ENCODE measurements around the gene IDNK. TPM values are rescaled to one million over a fixed set of nuclear protein-coding genes. Genes with fewer than 3 reads are reported as not detected.

IDNK gene
- total RNA-seq, 2 experiments from 2014 or later, result 8.2 to 9.0 TPM

DNA sequence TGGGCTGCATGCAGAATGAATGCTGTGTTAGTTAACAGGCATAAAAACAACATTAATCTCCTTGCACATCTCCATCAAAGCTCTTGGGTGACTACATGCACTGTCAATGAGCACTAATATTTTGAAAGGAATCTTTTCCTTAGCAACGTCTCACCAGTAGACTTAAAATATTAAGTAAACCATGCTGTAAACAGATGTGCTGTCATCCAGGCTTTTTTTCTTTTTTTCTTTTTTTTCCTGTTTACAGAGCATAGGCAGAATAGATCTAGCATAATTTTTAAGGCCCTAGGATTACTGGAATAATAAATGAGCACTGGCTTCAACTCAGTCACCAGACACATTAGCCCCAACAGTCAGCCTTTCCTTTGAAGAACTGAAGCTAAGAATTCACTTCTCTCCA is 48.5 kb downstream of the IDNK start:
- peaks cover 4% of the 10 kb centered on the region for H3K4me1 Mint-ChIP-seq
- POLR2A ChIA-PET, result no interaction called here

DNA sequence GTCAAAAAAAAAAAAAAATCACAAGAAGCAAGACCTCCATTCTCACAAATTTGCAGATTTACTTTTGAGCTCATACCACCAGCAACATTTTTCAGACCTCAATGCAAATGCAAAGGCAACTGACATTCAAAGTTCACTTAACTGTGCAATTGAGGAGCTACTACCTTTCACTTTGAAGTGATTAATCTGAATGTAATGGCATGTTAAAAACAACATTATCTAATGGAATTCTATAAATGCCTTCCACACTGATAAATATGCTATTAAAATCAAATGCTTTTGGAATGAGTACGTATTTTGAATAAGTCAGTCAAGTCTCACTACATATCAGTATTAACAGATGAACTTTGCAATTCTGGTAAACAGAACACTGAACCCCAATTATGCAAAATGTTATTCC is 52.5 kb downstream of the IDNK start:
- POLR2A ChIA-PET, result interaction anchor here (1.5 kb wide), 1 partner anchor 32 kb away, joined by 4 read pairs; the partner anchor contains the start of gene UBQLN1
- CTCF ChIA-PET, result no interaction called here
- H3K27me3 Mint-ChIP-seq, result no peaks in the 10 kb centered on the region
- H3K9me3 Mint-ChIP-seq, result no peaks in the 10 kb centered on the region
- no peak overlapping the region for H3K4me3 Mint-ChIP-seq
- peaks cover 13% of the 10 kb centered on the region for H3K4me1 Mint-ChIP-seq
- peaks cover 66% of the 10 kb centered on the region for H3K36me3 Mint-ChIP-seq (ENCODE audit: low read depth)
- no peak for DNase-seq
- H3K27ac Mint-ChIP-seq, result no peak overlapping the region

More for the DNA sequence above, 48.5 kb downstream of the IDNK start:
- CTCF ChIA-PET, result no interaction called here
- Mint-ChIP-seq H3K9me3 (no peaks in the 10 kb centered on the region), H3K27ac (no peak overlapping the region), H3K27me3 (no peaks in the 10 kb centered on the region), H3K4me3 (no peak overlapping the region), H3K36me3 (ENCODE audit: low read depth) (peaks cover 55% of the 10 kb centered on the region)
- DNase-seq, result no peak

DNA sequence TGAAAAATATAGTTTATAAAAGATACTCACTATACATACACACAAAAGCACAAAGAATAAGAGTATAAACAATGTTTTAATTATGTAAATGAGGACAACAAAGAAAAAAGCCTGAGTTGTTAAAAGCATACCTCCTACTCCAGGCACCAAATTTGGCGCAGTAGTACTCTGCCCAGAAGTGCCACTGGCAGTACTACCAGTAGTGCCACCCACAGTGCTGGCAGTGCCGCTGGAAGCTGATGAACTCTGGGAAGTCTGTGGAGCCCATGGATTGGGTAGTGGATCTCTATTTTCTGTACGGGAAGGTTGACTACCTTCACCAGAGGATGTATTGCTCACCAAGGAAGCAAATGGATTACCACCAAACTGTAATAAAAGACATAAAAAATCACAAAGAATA is 54.7 kb downstream of the IDNK start:
- no peak for DNase-seq
- ChIA-PET CTCF (interaction anchor here (1.0 kb wide), 1 partner anchor 30 kb away, joined by 3 read pairs; the partner anchor contains the start of gene UBQLN1), POLR2A (interaction anchor here (1.1 to 1.5 kb wide), 2 partner anchors 30 to 31 kb away, joined by 3 to 4 read pairs; partner anchors contain the start of gene UBQLN1)
- no peak overlapping the region for H3K4me3 Mint-ChIP-seq
- H3K4me1 Mint-ChIP-seq, result peaks cover 29% of the 10 kb centered on the region
- no peaks in the 10 kb centered on the region for H3K9me3 Mint-ChIP-seq
- H3K27me3 Mint-ChIP-seq, result no peaks in the 10 kb centered on the region
- H3K27ac Mint-ChIP-seq, result no peak overlapping the region
- H3K36me3 Mint-ChIP-seq (ENCODE audit: low read depth), result peaks cover 68% of the 10 kb centered on the region

DNA sequence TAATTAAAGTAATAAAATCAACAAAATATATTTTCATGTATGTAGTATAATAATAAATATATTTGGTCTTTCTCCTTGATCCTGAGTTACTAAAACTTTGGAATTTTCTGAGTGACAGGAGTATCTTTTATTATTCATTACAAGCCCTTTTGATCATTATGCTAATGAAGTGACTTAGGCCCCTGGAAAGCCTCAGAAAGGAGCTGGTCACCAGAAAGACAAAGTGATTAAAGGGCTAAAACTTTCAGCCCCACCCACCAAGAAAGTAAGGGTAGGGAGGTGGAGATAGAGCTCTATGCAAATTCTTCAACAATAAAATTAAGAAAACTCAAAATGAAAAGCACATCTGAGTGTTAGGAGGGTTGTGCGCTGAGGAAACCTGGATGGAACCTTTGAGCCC is 57.3 kb downstream of the IDNK start:
- Mint-ChIP-seq H3K27me3 (no peaks in the 10 kb centered on the region), H3K4me1 (peaks cover 31% of the 10 kb centered on the region), H3K9me3 (no peaks in the 10 kb centered on the region), H3K36me3 (ENCODE audit: low read depth) (peaks cover 57% of the 10 kb centered on the region), H3K27ac (no peak overlapping the region), H3K4me3 (no peak overlapping the region)
- ChIA-PET CTCF (no interaction called here), POLR2A (interaction anchor here (1.5 to 2.3 kb wide), 2 partner anchors 27 to 57 kb away, joined by 3 to 17 read pairs; partner anchors contain the start of gene UBQLN1)
- no peak for DNase-seq

DNA sequence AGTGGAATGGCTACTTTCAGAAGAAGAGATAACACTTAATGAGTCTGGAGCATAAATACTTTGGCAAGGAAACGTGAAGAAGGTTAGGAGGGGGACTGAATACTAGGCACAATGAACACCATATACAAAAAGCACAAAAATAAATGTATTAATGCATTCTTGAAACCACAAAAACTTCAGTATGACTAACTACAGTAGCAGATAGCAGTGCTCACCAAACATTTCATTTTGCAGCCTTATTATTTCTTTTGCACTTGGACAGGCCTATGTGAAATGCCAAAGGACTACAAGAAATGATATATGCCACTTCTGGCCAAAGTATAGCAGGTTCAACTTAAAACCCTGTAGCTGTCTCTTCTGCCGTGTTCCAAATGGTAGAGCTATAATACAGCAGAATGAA is 58.5 kb downstream of the IDNK start:
- no peak overlapping the region for H3K27ac Mint-ChIP-seq
- no peaks in the 10 kb centered on the region for H3K9me3 Mint-ChIP-seq
- no peaks in the 10 kb centered on the region for H3K27me3 Mint-ChIP-seq
- no peak overlapping the region for H3K4me3 Mint-ChIP-seq
- H3K36me3 Mint-ChIP-seq (ENCODE audit: low read depth), result peaks cover 48% of the 10 kb centered on the region
- no peak for DNase-seq
- POLR2A ChIA-PET, result interaction anchor here (1.4 kb wide), 1 partner anchor 9 kb away, joined by 3 read pairs; no protein-coding TSS in a partner anchor
- CTCF ChIA-PET, result no interaction called here
- peaks cover 31% of the 10 kb centered on the region for H3K4me1 Mint-ChIP-seq

DNA sequence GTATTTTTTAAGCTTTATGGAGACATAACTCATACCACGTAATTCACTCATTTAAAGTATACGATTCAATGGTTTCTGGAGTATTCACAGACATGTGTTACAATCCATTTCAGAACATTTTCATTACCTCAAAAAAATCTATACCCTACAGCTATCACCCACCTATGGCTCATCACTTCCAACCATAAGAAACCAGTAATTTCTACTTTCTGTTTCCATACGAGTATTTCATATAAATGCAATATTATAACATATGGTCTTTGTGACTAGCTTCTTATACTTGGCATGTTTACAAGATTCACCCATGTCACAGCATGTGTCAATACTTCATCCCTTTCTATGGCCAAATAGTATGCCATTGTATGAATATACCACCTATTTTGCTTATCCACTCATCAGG is 66.0 kb downstream of the IDNK start:
- Mint-ChIP-seq H3K27ac (no peak overlapping the region), H3K4me1 (peaks cover 43% of the 10 kb centered on the region), H3K36me3 (ENCODE audit: low read depth) (peaks cover 13% of the 10 kb centered on the region), H3K4me3 (no peak overlapping the region), H3K9me3 (no peaks in the 10 kb centered on the region), H3K27me3 (no peaks in the 10 kb centered on the region)
- DNase-seq, result no peak
- ChIA-PET POLR2A (interaction anchor here (1.3 kb wide), 1 partner anchor 11 kb away, joined by 3 read pairs; no protein-coding TSS in a partner anchor), CTCF (interaction anchor here (0.7 to 1.1 kb wide), 2 partner anchors 27 to 267 kb away, joined by 3 read pairs; no protein-coding TSS in a partner anchor)

DNA sequence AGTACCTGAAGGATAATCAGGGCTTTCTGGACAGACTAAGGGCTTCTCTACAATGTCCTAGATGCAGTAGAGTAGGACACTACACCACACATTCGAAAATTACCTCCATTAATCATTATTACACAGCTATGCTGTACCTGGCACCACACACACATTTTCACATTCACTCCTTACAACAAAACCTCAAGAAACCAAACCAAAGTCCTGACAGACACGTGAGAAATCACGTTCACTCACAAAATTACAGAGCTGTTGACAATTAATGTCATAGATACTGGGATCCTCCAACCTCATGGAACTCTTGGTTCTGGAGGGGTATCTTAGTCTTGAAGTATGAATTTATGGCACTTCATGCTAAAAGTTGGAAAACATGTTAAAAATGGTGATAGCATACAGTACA is 68.5 kb downstream of the IDNK start:
- Mint-ChIP-seq H3K4me3 (no peak overlapping the region), H3K4me1 (peaks cover 44% of the 10 kb centered on the region), H3K27me3 (no peaks in the 10 kb centered on the region), H3K36me3 (ENCODE audit: low read depth) (peaks cover 10% of the 10 kb centered on the region), H3K9me3 (no peaks in the 10 kb centered on the region), H3K27ac (no peak overlapping the region)
- DNase-seq, result no peak
- POLR2A ChIA-PET, result interaction anchor here (0.7 to 1.2 kb wide), 2 partner anchors 9 to 18 kb away, joined by 3 read pairs; no protein-coding TSS in a partner anchor
- CTCF ChIA-PET, result interaction anchor here (0.7 to 0.8 kb wide), 2 partner anchors 69 to 70 kb away, joined by 3 read pairs; no protein-coding TSS in a partner anchor

Other genes starting within 250 kb of the IDNK start
- under 1 TPM; 0.23 to 0.30 TPM for gene FRMD3, start 84.7 kb upstream of the IDNK start, total RNA-seq
- 100 to 1,000 TPM; 109 to 112 TPM for gene UBQLN1, start 84.8 kb downstream of the IDNK start, total RNA-seq
- 1 to 10 TPM; 3.8 to 4.3 TPM for gene GKAP1, start 194.6 kb downstream of the IDNK start, total RNA-seq